ENCODE measurements around the gene ADORA3.

GRCh38 chr1:111481387-111482221 is 21.8 kb downstream of the ADORA3 start:
- TF ChIP-seq TAF1 (IDR thresholded peaks at IDR 0.05; ENCODE audit: low read depth), result no peak
- no peak for TF ChIP-seq MXI1 (conservative IDR thresholded peaks at IDR 0.05; ENCODE audit: poor library complexity, severe bottlenecking)
- TF ChIP-seq, protein P1, sequence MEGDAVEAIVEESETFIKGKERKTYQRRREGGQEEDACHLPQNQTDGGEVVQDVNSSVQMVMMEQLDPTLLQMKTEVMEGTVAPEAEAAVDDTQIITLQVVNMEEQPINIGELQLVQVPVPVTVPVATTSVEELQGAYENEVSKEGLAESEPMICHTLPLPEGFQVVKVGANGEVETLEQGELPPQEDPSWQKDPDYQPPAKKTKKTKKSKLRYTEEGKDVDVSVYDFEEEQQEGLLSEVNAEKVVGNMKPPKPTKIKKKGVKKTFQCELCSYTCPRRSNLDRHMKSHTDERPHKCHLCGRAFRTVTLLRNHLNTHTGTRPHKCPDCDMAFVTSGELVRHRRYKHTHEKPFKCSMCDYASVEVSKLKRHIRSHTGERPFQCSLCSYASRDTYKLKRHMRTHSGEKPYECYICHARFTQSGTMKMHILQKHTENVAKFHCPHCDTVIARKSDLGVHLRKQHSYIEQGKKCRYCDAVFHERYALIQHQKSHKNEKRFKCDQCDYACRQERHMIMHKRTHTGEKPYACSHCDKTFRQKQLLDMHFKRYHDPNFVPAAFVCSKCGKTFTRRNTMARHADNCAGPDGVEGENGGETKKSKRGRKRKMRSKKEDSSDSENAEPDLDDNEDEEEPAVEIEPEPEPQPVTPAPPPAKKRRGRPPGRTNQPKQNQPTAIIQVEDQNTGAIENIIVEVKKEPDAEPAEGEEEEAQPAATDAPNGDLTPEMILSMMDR (IDR thresholded peaks at IDR 0.05; ENCODE audit: poor library complexity, severe bottlenecking), result peak; percentile 65
- TF ChIP-seq EP300 (conservative IDR thresholded peaks at IDR 0.05; ENCODE audit: poor library complexity, severe bottlenecking), result no peak
- no peak for TF ChIP-seq POLR2AphosphoS5 (IDR thresholded peaks at IDR 0.05)
- TF ChIP-seq EZH2 (IDR thresholded peaks at IDR 0.05; ENCODE audit: borderline replicate concordance, insufficient read depth, low read length, poor library complexity, severe bottlenecking), result no peak
- TF ChIP-seq, protein P2, sequence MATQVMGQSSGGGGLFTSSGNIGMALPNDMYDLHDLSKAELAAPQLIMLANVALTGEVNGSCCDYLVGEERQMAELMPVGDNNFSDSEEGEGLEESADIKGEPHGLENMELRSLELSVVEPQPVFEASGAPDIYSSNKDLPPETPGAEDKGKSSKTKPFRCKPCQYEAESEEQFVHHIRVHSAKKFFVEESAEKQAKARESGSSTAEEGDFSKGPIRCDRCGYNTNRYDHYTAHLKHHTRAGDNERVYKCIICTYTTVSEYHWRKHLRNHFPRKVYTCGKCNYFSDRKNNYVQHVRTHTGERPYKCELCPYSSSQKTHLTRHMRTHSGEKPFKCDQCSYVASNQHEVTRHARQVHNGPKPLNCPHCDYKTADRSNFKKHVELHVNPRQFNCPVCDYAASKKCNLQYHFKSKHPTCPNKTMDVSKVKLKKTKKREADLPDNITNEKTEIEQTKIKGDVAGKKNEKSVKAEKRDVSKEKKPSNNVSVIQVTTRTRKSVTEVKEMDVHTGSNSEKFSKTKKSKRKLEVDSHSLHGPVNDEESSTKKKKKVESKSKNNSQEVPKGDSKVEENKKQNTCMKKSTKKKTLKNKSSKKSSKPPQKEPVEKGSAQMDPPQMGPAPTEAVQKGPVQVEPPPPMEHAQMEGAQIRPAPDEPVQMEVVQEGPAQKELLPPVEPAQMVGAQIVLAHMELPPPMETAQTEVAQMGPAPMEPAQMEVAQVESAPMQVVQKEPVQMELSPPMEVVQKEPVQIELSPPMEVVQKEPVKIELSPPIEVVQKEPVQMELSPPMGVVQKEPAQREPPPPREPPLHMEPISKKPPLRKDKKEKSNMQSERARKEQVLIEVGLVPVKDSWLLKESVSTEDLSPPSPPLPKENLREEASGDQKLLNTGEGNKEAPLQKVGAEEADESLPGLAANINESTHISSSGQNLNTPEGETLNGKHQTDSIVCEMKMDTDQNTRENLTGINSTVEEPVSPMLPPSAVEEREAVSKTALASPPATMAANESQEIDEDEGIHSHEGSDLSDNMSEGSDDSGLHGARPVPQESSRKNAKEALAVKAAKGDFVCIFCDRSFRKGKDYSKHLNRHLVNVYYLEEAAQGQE (IDR thresholded peaks at IDR 0.05; ENCODE audit: borderline replicate concordance), result no peak
- peak; percentile 72 for TF ChIP-seq RAD21 (conservative IDR thresholded peaks at IDR 0.05)
- TF ChIP-seq SMC3 (conservative IDR thresholded peaks at IDR 0.05; ENCODE audit: poor library complexity), result peak; percentile 63

Data from neural cell (in vitro differentiated cells).